HCT116 (cell line): ENCODE data around the gene ZNF497. TPM values are rescaled to one million over a fixed set of nuclear protein-coding genes. Genes with fewer than 3 reads are reported as not detected.

ENCODE experiments used
- CBX3 ChIP-seq: IDR thresholded peaks from 2 replicates; pipeline ENCODE4 v1.6.1; 2012; ENCODE audit warnings: low read depth
- CEBPB ChIP-seq: IDR thresholded peaks from 2 replicates; pipeline ENCODE4 v1.6.1; 2012; ENCODE audit warnings: low read depth
- EGR1 ChIP-seq: IDR thresholded peaks from 2 replicates; pipeline ENCODE4 v1.6.1; 2012; ENCODE audit warnings: low read depth
- EZH2phosphoT487 ChIP-seq: fragments of 200-600 bp; IDR thresholded peaks from 2 replicates; pipeline ENCODE4 v1.6.1; 2018; ENCODE audit warnings: antibody characterized with exemption, borderline replicate concordance
- POLR2A ChIP-seq: IDR thresholded peaks from 2 replicates; pipeline ENCODE4 v1.7.0; 2011; ENCODE audit warnings: borderline replicate concordance; ENCODE audit not compliant: insufficient read depth, insufficient read length; ENCODE audit errors: extremely low read depth
- POLR2AphosphoS5 ChIP-seq: IDR thresholded peaks from 2 replicates; pipeline ENCODE4 v1.6.1; 2011; ENCODE audit warnings: mild to moderate bottlenecking, low read depth, low read length, moderate library complexity
- SIN3A ChIP-seq: IDR thresholded peaks from 2 replicates; pipeline ENCODE4 v1.6.1; 2012; ENCODE audit warnings: low read depth
- TCF7L2 ChIP-seq: IDR thresholded peaks from 2 replicates; pipeline ENCODE4 v1.7.0; 2011; ENCODE audit warnings: borderline replicate concordance, inconsistent platforms; ENCODE audit not compliant: insufficient read depth, insufficient read length; ENCODE audit errors: extremely low read depth
- YY1 ChIP-seq: IDR thresholded peaks from 2 replicates; pipeline ENCODE4 v1.6.1; 2011; ENCODE audit warnings: low read length, low read depth, moderate library complexity, mild to moderate bottlenecking; ENCODE audit not compliant: insufficient replicate concordance; ENCODE audit errors: extremely low read depth
- ZFX ChIP-seq: fragments of 450-650 bp; IDR thresholded peaks from 2 replicates; pipeline ENCODE4 v1.6.1; 2017
- total RNA-seq: library from RNA; stranded (reverse); gene quantifications from one replicate; pipeline ENCODE4 v1.2.1, GENCODE V29; 2021; ENCODE audit not compliant: unreplicated experiment
- TF ChIP-seq, protein P1 (sequence below): IDR thresholded peaks from 2 replicates; pipeline ENCODE4 v1.6.1; 2012
- TF ChIP-seq, protein P2 (sequence below), 3 experiments: fragments of 200-600 bp in 1 of 3; sonication (generic) in 1 of 3; IDR thresholded peaks in 2 of 3; conservative IDR thresholded peaks in 1 of 3; 2 replicates each; pipeline ENCODE4 v1.5.1; 2012 to 2017; ENCODE audit warnings: low read depth in 2 of 3, low read length in 2 of 3, antibody characterized with exemption in 1 of 3, borderline replicate concordance in 1 of 3, control low read depth in 1 of 3, mild to moderate bottlenecking in 1 of 3, mixed read lengths in 1 of 3, mixed run types in 1 of 3, moderate library complexity in 1 of 3; ENCODE audit not compliant: insufficient read depth in 1 of 3
- TF ChIP-seq, protein P3 (sequence below): IDR thresholded peaks from 2 replicates; pipeline ENCODE4 v1.6.1; 2012

The ZNF497 gene
- total RNA-seq, 1 experiment from 2014 or later = 5.1 TPM

DNA sequence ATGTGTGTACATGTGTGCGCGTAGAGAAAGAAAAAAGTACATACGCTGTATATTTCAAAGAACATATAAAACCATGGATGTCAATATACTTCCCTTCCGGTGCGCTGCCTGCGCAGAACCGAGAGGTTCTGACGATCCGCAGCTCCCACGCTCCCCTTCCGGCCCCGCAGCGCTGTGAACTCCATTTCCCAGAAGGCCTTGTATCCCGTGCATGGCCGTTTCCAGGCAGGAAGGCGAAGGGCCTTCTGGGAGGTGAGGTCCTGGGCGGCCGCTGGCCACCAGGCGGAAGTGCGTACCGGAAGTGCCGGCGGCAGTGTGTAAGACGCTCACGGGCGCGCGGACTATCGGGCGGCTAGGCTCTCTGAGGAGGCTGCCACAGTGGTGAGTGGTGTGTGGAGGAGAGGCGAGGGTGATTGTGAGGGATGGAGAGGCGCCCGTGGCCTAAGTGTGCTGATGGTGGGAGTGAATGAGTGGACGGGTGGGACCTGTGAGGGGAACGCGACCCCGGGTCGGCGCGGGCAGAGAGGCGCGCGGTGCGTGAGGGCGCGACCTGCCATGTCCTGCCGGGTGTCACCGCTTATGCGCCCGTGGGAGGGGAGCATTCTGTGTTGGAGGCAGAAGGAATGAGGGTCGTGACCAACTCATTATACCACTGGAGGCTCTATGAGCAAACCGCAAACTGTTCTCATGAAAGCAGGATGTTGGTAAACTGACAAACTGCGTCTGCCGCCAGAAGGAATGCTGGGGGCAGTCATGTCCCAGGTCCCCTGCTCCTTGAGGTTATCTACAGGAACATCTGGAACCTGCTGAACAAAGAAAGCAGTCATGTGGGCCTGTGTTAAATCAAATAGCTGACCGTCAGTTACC lies 57.3 kb downstream of the ZNF497 start, which contains the start of gene ERVK3-1 (continued):
- TF ChIP-seq CEBPB (no peak), POLR2A (peak; percentile 78), EZH2phosphoT487 (no peak), CBX3 (peak; percentile 81), YY1 (peak; percentile 81), ZFX (no peak; the same call in 1 of the 2 replicates), TCF7L2 (peak; percentile 69), SIN3A (peak; percentile 90), EGR1 (peak; percentile 57; the same call in 1 of the 2 replicates), POLR2AphosphoS5 (peak; percentile 86)
- TF ChIP-seq, protein P1, sequence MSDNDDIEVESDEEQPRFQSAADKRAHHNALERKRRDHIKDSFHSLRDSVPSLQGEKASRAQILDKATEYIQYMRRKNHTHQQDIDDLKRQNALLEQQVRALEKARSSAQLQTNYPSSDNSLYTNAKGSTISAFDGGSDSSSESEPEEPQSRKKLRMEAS = peak; percentile 75
- TF ChIP-seq, protein P2, sequence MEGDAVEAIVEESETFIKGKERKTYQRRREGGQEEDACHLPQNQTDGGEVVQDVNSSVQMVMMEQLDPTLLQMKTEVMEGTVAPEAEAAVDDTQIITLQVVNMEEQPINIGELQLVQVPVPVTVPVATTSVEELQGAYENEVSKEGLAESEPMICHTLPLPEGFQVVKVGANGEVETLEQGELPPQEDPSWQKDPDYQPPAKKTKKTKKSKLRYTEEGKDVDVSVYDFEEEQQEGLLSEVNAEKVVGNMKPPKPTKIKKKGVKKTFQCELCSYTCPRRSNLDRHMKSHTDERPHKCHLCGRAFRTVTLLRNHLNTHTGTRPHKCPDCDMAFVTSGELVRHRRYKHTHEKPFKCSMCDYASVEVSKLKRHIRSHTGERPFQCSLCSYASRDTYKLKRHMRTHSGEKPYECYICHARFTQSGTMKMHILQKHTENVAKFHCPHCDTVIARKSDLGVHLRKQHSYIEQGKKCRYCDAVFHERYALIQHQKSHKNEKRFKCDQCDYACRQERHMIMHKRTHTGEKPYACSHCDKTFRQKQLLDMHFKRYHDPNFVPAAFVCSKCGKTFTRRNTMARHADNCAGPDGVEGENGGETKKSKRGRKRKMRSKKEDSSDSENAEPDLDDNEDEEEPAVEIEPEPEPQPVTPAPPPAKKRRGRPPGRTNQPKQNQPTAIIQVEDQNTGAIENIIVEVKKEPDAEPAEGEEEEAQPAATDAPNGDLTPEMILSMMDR (IDR thresholded peaks at IDR 0.05 in 2 of 3, conservative IDR thresholded peaks at IDR 0.05 in 1 of 3; ENCODE audit: borderline replicate concordance in 1 of 3, insufficient read depth in 1 of 3, low read depth in 2 of 3, low read length in 2 of 3) = no peak
- TF ChIP-seq, protein P3, sequence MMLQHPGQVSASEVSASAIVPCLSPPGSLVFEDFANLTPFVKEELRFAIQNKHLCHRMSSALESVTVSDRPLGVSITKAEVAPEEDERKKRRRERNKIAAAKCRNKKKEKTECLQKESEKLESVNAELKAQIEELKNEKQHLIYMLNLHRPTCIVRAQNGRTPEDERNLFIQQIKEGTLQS = no peak
